ENCODE measurements around the gene FNDC3B. TPM values are rescaled to one million over a fixed set of nuclear protein-coding genes. Genes with fewer than 3 reads are reported as not detected.

The FNDC3B gene
- total RNA-seq, 1 experiment from 2014 or later = 173 TPM

DNA sequence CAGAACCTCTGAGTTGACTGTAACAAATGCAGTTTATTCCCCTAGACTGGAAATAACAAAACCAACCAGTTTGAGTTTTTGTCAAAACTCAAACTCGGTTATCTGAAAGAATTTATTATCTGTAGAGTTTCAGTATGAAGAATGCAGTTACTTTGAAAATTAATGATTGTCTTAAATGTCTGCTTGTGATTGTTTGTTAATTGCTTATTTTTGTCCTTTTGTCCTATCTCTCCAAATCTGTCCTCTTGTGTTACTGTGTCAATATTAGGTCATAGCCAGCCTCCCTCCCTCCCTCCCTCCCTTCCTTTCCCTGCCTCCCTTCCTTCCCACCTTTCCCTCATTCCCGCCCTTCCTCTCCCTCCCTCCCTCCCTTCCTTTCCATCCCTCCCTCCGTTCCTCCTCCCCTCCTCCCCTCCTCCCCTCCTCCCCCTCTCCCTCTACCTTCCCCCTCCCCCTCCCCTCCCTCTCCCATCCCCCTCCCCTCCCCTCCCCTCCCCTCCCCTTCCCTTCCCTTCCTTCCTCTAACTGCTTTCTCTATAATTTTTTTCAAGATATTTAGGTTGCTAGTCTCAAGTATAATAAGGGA lies 153.5 kb downstream of the FNDC3B start:
- no peak overlapping the region for H3K4me3 ChIP-seq (ENCODE audit: low read depth in 2 of 2, low read length in 2 of 2)
- intact Hi-C loops (cut with micrococcal nuclease; ENCODE audit: unreplicated experiment) = no loop called here
- H3K4me1 ChIP-seq (ENCODE audit: control insufficient read depth, insufficient read depth, low read length) = peaks cover 46% of the 10 kb centered on the region
- ATAC-seq (no peak), DNase-seq (ENCODE audit: low read depth, low spot score) (no peak)
- no peaks in the 10 kb centered on the region for H3K36me3 ChIP-seq (ENCODE audit: control insufficient read depth, insufficient read depth, low read length)
- no peaks in the 10 kb centered on the region for H3K27me3 ChIP-seq (ENCODE audit: control insufficient read depth, insufficient read depth, low read length)
- peak overlapping the region; percentile 70; the same call in 1 of the 2 replicates for H3K27ac ChIP-seq (ENCODE audit: low read length)
- CTCF ChIA-PET = no interaction called here
- in situ Hi-C loops (cut with HindIII; ENCODE audit: low pct_unique_long_range_greater_than_20kb, low sequenced_read_pairs) = no loop called here
- H3K9me3 ChIP-seq (ENCODE audit: control insufficient read depth, insufficient read depth, low read depth, low read length) = no peaks in the 10 kb centered on the region
- POLR2A ChIA-PET = no interaction called here
- TF ChIP-seq, protein P1, sequence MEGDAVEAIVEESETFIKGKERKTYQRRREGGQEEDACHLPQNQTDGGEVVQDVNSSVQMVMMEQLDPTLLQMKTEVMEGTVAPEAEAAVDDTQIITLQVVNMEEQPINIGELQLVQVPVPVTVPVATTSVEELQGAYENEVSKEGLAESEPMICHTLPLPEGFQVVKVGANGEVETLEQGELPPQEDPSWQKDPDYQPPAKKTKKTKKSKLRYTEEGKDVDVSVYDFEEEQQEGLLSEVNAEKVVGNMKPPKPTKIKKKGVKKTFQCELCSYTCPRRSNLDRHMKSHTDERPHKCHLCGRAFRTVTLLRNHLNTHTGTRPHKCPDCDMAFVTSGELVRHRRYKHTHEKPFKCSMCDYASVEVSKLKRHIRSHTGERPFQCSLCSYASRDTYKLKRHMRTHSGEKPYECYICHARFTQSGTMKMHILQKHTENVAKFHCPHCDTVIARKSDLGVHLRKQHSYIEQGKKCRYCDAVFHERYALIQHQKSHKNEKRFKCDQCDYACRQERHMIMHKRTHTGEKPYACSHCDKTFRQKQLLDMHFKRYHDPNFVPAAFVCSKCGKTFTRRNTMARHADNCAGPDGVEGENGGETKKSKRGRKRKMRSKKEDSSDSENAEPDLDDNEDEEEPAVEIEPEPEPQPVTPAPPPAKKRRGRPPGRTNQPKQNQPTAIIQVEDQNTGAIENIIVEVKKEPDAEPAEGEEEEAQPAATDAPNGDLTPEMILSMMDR (IDR thresholded peaks at IDR 0.05) = no peak
- TF ChIP-seq TCF7L2 (IDR thresholded peaks at IDR 0.05; ENCODE audit: low read depth, low read length) = no peak
- TF ChIP-seq, protein P2, sequence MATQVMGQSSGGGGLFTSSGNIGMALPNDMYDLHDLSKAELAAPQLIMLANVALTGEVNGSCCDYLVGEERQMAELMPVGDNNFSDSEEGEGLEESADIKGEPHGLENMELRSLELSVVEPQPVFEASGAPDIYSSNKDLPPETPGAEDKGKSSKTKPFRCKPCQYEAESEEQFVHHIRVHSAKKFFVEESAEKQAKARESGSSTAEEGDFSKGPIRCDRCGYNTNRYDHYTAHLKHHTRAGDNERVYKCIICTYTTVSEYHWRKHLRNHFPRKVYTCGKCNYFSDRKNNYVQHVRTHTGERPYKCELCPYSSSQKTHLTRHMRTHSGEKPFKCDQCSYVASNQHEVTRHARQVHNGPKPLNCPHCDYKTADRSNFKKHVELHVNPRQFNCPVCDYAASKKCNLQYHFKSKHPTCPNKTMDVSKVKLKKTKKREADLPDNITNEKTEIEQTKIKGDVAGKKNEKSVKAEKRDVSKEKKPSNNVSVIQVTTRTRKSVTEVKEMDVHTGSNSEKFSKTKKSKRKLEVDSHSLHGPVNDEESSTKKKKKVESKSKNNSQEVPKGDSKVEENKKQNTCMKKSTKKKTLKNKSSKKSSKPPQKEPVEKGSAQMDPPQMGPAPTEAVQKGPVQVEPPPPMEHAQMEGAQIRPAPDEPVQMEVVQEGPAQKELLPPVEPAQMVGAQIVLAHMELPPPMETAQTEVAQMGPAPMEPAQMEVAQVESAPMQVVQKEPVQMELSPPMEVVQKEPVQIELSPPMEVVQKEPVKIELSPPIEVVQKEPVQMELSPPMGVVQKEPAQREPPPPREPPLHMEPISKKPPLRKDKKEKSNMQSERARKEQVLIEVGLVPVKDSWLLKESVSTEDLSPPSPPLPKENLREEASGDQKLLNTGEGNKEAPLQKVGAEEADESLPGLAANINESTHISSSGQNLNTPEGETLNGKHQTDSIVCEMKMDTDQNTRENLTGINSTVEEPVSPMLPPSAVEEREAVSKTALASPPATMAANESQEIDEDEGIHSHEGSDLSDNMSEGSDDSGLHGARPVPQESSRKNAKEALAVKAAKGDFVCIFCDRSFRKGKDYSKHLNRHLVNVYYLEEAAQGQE (IDR thresholded peaks at IDR 0.05; ENCODE audit: insufficient read depth in 1 of 2, low read depth in 2 of 2, low read length in 1 of 2) = no peak
- TF ChIP-seq SIN3A (IDR thresholded peaks at IDR 0.05; ENCODE audit: borderline replicate concordance, insufficient read depth, low read depth, low read length) = no peak
- TF ChIP-seq POLR2AphosphoS5 (IDR thresholded peaks at IDR 0.05; ENCODE audit: low read depth, low read length) = no peak
- BruUV-seq (replicated peaks) = no TSS peak

DNA sequence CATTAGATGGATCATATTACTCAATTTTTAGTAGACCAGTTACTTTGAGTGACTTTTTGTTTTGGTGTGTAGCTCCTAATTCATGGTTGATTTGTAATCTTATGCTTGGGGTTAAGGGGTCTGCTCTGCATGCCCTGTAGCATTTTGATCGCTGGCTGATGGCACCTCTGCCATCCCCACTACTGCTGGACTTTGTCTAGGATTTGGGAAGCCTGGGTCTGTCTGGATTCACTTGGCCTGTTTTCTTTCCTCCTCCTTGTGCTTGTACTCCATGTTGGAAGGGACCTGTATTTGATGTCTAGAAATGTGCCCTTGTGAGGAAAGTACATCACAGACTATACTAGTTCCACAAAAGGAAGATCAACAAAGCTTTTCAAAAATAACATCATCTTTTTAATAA lies 154.1 kb downstream of the FNDC3B start:
- in situ Hi-C loops (cut with HindIII; ENCODE audit: low pct_unique_long_range_greater_than_20kb, low sequenced_read_pairs) (no loop called here), intact Hi-C loops (cut with micrococcal nuclease; ENCODE audit: unreplicated experiment) (no loop called here)
- ATAC-seq = no peak
- no peaks in the 10 kb centered on the region for H3K36me3 ChIP-seq (ENCODE audit: control insufficient read depth, insufficient read depth, low read length)
- H3K27ac ChIP-seq (ENCODE audit: low read length) = peak overlapping the region; percentile 86
- TF ChIP-seq, protein P1 (IDR thresholded peaks at IDR 0.05) = no peak
- TF ChIP-seq POLR2AphosphoS5 (IDR thresholded peaks at IDR 0.05; ENCODE audit: low read depth, low read length) = no peak
- H3K9me3 ChIP-seq (ENCODE audit: control insufficient read depth, insufficient read depth, low read depth, low read length) = no peaks in the 10 kb centered on the region
- no peak overlapping the region for H3K4me3 ChIP-seq (ENCODE audit: low read depth in 2 of 2, low read length in 2 of 2)
- ChIA-PET CTCF (no interaction called here), POLR2A (no interaction called here)
- peaks cover 46% of the 10 kb centered on the region for H3K4me1 ChIP-seq (ENCODE audit: control insufficient read depth, insufficient read depth, low read length)
- no TSS peak for BruUV-seq (replicated peaks)
- DNase-seq (ENCODE audit: low read depth, low spot score) = no peak
- no peaks in the 10 kb centered on the region for H3K27me3 ChIP-seq (ENCODE audit: control insufficient read depth, insufficient read depth, low read length)
